Measurements from ENCODE around the gene OR5H2.

OR5H2 gene

GRCh38 chr3:98329392-98330124, 47.3 kb downstream of the OR5H2 start:
- in situ Hi-C loops (cut with MboI; ENCODE audit: low sequenced_read_pairs) = no loop called here

GRCh38 chr3:98331329-98331728, 49.0 kb downstream of the OR5H2 start:
- in situ Hi-C loops (cut with MboI; ENCODE audit: low sequenced_read_pairs) = no loop called here

All from hTERT RPE-1 (cell line).